GM03348 (cell line): Measurements from ENCODE around the gene CDCA7.
"Not testable (repeated sequence)": the region's sequence is repeated elsewhere in the genome, so short reads cannot be mapped to it uniquely, and the experiment has no call there.

Experiments used
- DNase-seq: peaks from one replicate; pipeline ENCODE4 v3.0.0; 2012; ENCODE audit warnings: low spot score

Gene CDCA7

GRCh38 chr2:173358616-173359015, 3.9 kb downstream of the CDCA7 start:
- DNase-seq, result no peak

- DNase-seq, result no peak
Observed at GRCh38 chr2:173359231-173359630, 4.6 kb downstream of the CDCA7 start.

GRCh38 chr2:173370198-173370597, 15.5 kb downstream of the CDCA7 start:
- DNase-seq, result no peak

GRCh38 chr2:173371023-173371422, 16.4 kb downstream of the CDCA7 start:
- DNase-seq, result no peak

DNA sequence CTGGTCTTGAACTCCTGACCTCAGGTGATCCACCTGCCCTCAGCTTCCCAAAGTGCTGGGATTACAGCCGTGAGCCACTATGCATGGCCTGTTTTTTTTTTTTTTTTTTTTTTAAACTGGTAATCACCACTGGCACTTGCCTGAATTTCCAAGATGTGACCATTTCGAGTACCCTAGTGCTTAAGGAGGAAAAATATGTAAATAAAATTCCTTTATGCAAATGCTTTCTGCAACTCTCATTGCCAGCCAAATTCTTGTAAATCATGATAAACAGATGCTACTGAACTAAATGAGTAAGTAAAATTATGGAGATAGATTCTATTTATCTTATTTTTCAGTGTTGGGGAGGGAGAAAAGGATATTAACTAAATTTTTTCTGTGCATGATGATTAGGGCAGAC, 18.6 kb downstream of the CDCA7 start:
- DNase-seq, result no peak

- no peak for DNase-seq
Observed at GRCh38 chr2:173374634-173375033, 20.0 kb downstream of the CDCA7 start.

DNA sequence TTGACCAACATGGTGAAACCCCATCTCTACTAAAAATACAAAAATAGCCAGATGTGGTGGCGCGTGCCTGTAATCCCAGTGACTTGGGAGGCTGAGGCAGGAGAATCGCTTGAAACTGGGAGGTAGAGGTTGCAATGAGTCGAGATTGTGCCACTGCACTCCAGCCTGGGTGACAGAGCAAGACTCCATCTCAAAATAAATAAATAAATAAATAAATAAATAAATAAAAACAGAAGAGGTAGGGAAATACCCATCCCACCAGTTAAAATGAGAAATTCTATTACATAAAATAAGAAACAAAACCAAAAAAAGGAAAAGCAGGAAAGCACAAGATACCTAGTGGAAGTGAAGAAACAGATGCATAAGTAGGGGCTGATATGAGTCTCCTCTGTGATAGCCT, 30.9 kb downstream of the CDCA7 start:
- not testable (repeated sequence) for DNase-seq

GRCh38 chr2:173386021-173386737, 31.5 kb downstream of the CDCA7 start:
- no peak for DNase-seq

GRCh38 chr2:173386738-173387065, 32.0 kb downstream of the CDCA7 start:
- no peak for DNase-seq

DNA sequence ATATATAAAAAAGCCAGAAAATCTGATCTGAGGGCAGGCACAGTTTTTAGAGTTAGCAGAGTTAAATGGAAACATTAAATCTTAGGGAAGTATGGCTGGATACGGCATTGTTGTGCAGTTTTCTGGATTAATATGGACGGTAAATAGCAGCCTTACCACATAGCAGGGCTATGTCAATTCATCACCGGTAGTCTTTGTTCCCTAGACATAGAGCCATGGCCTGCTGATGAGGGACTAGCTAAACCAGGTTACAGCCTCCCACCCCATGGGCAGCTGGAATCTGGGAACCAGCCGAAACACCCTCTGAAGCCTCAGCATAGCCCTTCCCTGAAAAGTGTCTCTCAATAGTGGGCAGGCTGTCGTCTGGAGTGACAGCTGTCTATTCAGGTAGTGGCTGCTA, 32.4 kb downstream of the CDCA7 start:
- DNase-seq, result no peak

GRCh38 chr2:173387660-173388059, 33.0 kb downstream of the CDCA7 start:
- no peak for DNase-seq

DNA sequence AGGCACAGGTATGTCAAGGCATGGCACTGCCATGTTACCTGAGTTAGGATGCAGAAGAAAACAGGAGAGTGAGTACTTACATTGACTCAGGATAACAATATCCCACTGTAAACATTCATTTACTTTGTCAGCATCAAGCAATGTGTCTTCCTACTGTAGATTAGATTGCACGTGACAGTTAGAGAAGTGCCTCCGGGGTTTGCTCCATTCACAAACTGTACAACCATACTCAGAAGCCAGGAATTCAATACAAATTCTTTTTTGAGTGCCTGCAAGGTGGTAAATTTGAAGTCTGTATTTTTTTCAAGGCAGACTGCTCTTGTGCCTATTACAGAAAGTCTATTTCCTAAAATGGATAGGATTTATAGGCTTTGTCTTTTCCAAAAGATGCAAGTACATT, 34.1 kb downstream of the CDCA7 start:
- DNase-seq, result no peak

GRCh38 chr2:173390036-173390435, 35.4 kb downstream of the CDCA7 start:
- no peak for DNase-seq

DNA sequence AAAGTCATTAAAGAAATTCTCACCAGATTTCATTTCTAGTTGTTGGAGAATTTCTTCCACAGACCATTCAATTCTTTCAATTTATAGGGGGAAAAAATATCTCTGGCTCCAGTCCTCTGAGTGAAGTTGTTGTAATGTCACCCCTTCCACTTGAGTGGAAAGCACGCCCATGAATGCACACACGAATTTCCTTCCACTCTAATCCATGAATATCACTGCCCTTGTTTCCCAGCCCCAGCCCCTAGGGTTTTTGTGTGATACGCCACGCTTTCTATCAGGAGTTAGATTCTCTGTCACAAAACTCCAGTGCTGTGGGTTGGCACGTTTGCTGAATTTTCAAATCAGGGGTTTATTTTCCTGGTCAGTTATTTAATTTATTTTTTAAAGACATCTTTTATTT, 38.1 kb downstream of the CDCA7 start:
- no peak for DNase-seq

DNA sequence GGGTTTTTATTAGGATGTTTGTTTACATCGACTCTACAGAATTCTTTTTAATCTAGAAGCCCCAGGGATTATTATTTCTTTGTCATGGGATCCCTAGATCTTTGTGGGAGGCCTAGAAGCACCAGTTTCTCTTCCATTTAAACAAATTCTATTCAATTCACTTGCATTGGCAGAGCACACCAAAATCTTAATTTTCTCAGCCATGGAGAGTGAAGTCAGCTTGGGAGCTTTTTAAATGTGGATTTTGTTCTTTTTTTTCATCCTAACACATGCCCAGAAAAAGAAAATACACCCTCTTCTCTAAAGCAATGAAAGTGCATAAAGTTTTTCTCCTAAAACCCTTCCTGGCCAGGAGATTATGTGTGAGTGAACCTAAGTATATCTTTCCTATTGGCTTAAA, 38.5 kb downstream of the CDCA7 start:
- no peak for DNase-seq

- no peak for DNase-seq
Observed at GRCh38 chr2:173393636-173394035, 39.0 kb downstream of the CDCA7 start.

- no peak for DNase-seq
Observed at GRCh38 chr2:173394091-173394974, 39.7 kb downstream of the CDCA7 start.

- no peak for DNase-seq
Observed at GRCh38 chr2:173395567-173396351, 41.1 kb downstream of the CDCA7 start.

DNA sequence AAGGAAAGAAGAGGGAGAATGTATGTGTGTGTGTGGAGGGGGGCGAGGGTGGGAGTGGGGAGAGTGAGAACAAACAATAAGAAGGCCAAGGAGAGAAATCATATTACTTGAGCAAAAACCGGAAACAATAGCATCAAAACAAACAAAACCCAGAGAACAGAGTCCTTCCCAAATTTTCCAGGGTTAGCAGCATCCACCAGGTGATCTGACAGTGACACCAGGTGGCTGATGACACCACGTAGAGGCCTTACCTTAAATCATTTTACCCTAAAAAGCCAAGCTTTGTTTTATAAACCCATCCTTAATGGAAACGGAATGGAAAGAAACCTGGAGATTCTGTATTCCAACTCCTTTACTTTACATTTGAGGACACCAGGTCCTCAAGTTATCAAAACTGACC, 42.9 kb downstream of the CDCA7 start:
- DNase-seq, result no peak

DNA sequence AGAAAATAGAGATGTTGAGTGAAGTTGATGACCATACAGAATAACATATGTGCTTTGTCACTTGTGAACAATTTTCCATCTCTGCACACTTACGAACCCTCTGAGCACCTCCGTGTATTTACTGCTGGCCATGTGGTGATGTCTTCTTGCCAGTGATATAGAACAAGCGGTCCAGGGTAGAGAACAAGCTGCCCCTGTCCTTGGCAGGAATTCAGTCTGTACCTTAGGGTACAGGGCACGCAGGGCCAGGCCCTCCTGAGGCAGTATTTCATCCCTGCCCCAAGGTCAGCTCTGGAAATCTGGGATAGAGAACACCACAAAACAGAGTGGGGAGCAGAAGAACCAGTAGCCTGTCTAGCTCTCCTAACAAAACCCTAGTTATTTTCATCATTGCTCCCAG, 44.6 kb downstream of the CDCA7 start:
- DNase-seq, result no peak

GRCh38 chr2:173400760-173401159, 46.1 kb downstream of the CDCA7 start:
- DNase-seq, result no peak

GRCh38 chr2:173401716-173402326, 47.1 kb downstream of the CDCA7 start:
- DNase-seq, result no peak
